BLaER1 (cell line): ENCODE results near the gene MYH7.

Experiments
- H3K27ac ChIP-seq: shearing (Covaris generic); formaldehyde crosslinking; 2 replicates; pipeline ENCODE4 v1.8.1; 2022
- H3K27me3 ChIP-seq: shearing (Covaris generic); formaldehyde crosslinking; 2 replicates; pipeline ENCODE4 v1.8.1; 2022
- H3K36me3 ChIP-seq: shearing (Covaris generic); formaldehyde crosslinking; 2 replicates; pipeline ENCODE4 v1.8.1; 2022
- H3K4me1 ChIP-seq: shearing (Covaris generic); formaldehyde crosslinking; 2 replicates; pipeline ENCODE4 v1.8.1; 2022
- H3K4me2 ChIP-seq: shearing (Covaris generic); formaldehyde crosslinking; 2 replicates; pipeline ENCODE4 v1.8.1; 2022
- H3K4me3 ChIP-seq: shearing (Covaris generic); formaldehyde crosslinking; 2 replicates; pipeline ENCODE4 v1.8.1; 2022
- H3K9ac ChIP-seq: shearing (Covaris generic); formaldehyde crosslinking; 2 replicates; pipeline ENCODE4 v1.8.1; 2022
- H3K9me3 ChIP-seq: shearing (Covaris generic); formaldehyde crosslinking; 2 replicates; pipeline ENCODE4 v1.8.1; 2022
- H4K20me1 ChIP-seq: shearing (Covaris generic); formaldehyde crosslinking; 2 replicates; pipeline ENCODE4 v1.8.1; 2022
- Cebpa-rat ChIP-seq: shearing (Covaris generic); IDR thresholded peaks from 2 replicates; pipeline ENCODE4 v1.8.1; 2022

Gene MYH7

DNA sequence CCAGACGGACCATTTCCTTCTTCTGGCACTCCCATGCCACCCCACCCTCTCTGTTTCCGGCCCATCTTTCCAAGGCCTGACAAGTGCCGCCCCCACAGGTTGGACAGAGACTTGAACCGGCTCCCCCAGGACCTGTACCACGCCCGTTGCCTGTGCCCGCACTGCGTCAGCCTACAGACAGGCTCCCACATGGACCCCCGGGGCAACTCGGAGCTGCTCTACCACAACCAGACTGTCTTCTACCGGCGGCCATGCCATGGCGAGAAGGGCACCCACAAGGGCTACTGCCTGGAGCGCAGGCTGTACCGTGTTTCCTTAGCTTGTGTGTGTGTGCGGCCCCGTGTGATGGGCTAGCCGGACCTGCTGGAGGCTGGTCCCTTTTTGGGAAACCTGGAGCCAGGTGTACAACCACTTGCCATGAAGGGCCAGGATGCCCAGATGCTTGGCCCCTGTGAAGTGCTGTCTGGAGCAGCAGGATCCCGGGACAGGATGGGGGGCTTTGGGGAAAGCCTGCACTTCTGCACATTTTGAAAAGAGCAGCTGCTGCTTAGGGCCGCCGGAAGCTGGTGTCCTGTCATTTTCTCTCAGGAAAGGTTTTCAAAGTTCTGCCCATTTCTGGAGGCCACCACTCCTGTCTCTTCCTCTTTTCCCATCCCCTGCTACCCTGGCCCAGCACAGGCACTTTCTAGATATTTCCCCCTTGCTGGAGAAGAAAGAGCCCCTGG lies 59.8 kb downstream of the MYH7 start:
- Histone ChIP-seq H4K20me1 (no peaks in the 10 kb centered on the region), H3K9ac (no peak overlapping the region), H3K36me3 (no peaks in the 10 kb centered on the region), H3K9me3 (no peaks in the 10 kb centered on the region), H3K27me3 (no peaks in the 10 kb centered on the region), H3K4me2 (no peak overlapping the region), H3K4me3 (no peak overlapping the region), H3K4me1 (peaks cover 49% of the 10 kb centered on the region), H3K27ac (no peak overlapping the region)
- no peak for TF ChIP-seq Cebpa-rat

GRCh38 chr14:23373041-23373440 lies 62.4 kb downstream of the MYH7 start:
- Histone ChIP-seq H3K4me3 (no peak overlapping the region), H3K4me1 (peaks cover 27% of the 10 kb centered on the region), H3K9me3 (no peaks in the 10 kb centered on the region), H4K20me1 (no peaks in the 10 kb centered on the region), H3K9ac (no peak overlapping the region), H3K27ac (no peak overlapping the region), H3K4me2 (no peak overlapping the region), H3K36me3 (no peaks in the 10 kb centered on the region), H3K27me3 (no peaks in the 10 kb centered on the region)
- no peak for TF ChIP-seq Cebpa-rat

- no peaks in the 10 kb centered on the region for H3K27me3 ChIP-seq
- H3K27ac ChIP-seq = no peak within 1 kb of the TSS
- H3K4me2 ChIP-seq = no peak within 1 kb of the TSS
- H3K9me3 ChIP-seq = no peaks in the 10 kb centered on the region
- H3K36me3 ChIP-seq = no peaks in the 10 kb centered on the region
- no peaks in the 10 kb centered on the region for H4K20me1 ChIP-seq
- no peak for TF ChIP-seq Cebpa-rat
- peaks cover 22% of the 10 kb centered on the region for H3K4me1 ChIP-seq
- no peak within 1 kb of the TSS for H3K4me3 ChIP-seq
- no peak within 1 kb of the TSS for H3K9ac ChIP-seq
These were observed 63.0 kb downstream of the MYH7 start, which contains the start of gene IL25 for GRCh38 chr14:23372509-23372908. Gene IL25, plus strand, starts transcription at chr14:23372809.

GRCh38 chr14:23371865-23372264 lies 63.6 kb downstream of the MYH7 start:
- no peaks in the 10 kb centered on the region for H3K27me3 ChIP-seq
- no peak for TF ChIP-seq Cebpa-rat
- no peaks in the 10 kb centered on the region for H3K9me3 ChIP-seq
- H3K9ac ChIP-seq = no peak overlapping the region
- H3K36me3 ChIP-seq = no peaks in the 10 kb centered on the region
- no peak overlapping the region for H3K4me3 ChIP-seq
- H3K27ac ChIP-seq = no peak overlapping the region
- no peaks in the 10 kb centered on the region for H4K20me1 ChIP-seq
- H3K4me1 ChIP-seq = peaks cover 15% of the 10 kb centered on the region
- no peak overlapping the region for H3K4me2 ChIP-seq

DNA sequence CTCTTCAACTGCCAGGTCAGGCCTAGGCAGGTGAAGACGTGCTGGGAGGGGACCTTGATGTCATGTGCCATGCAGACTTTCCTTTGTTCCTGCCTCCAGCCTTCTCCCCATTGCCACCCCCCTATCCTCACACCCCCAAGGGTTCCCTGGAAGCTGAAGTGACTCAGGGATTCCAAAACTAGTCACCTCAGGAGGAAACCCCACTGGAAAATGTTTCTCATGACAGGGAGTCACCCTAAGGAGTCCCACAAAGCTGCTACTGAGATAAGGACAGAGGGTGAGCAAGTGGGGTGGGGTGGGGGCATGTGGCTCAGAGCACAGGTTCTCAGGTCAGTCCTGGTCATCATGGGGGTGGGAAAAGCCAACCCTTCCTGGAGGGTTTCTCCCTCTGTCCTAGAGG lies 65.2 kb downstream of the MYH7 start:
- Histone ChIP-seq H3K9ac (no peak overlapping the region), H3K27ac (no peak overlapping the region), H3K9me3 (peaks cover 7% of the 10 kb centered on the region), H3K36me3 (no peaks in the 10 kb centered on the region), H3K27me3 (peaks cover 9% of the 10 kb centered on the region; the same call in 1 of the 2 replicates), H3K4me1 (no peaks in the 10 kb centered on the region), H4K20me1 (no peaks in the 10 kb centered on the region), H3K4me2 (no peak overlapping the region), H3K4me3 (no peak overlapping the region)
- no peak for TF ChIP-seq Cebpa-rat

DNA sequence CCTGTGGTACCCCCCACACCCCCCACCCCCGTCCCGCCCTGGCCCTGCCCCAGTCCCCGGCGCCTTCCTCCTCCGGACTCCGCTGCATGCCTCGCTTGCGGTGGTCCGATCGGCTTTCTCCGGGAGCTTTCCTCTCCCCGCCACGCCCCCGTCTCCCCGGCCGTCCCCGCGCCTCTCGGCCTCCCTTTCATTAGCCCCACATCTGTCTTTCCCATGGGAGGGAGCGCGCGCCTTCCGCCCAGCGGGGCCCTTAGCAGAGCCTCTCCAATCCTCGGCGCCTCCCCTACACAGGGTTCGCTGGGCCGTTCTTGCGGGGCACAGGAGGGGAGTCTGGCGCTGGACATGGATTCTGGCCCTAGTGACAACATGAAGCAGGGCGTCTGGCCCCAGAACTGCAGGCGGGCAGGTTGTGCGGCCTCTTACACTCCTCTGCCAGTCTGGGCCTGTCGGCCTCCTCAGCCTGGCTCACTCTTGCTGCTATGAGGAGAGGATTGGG lies 69.0 kb downstream of the MYH7 start:
- Histone ChIP-seq H4K20me1 (no peaks in the 10 kb centered on the region), H3K27ac (no peak overlapping the region), H3K36me3 (no peaks in the 10 kb centered on the region), H3K4me2 (no peak overlapping the region), H3K9me3 (peaks cover 10% of the 10 kb centered on the region), H3K27me3 (peaks cover 23% of the 10 kb centered on the region), H3K9ac (no peak overlapping the region), H3K4me3 (no peak overlapping the region), H3K4me1 (peaks cover 10% of the 10 kb centered on the region; the same call in 1 of the 2 replicates)
- no peak for TF ChIP-seq Cebpa-rat

DNA sequence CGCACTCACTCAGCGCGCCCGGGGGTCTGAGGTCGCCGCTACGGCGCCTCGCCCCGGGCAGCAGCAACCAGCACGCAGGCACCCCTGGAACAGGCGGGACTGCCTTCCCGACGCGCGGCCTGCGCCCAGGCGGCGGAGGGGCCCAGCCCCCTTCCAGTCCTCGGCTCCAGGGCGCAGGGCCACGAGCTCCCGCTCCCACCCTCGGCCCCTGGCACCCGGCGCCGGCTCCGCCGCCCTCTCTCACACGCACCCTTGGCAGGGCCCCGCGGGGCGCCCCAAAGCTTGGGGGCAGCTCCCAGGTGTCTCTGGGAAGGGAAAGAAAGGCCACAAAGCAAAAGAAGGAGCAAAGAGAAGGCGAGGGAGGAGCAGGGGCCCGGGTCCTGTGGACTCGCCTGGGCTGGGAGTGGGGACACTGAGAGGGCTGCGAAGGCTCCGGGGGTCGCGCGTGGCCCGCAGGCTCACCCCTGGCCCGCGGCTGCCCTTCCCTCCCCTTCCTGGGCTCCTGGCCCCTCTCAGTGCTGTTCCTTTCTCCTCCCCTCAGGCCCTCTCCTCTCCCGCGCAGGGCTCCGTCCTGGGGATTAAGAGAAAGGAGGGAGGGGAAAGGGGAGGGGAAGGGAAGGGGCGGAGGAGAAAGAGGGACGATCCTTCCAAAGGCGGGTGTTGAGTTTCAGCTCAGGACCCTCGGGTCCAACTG lies 69.6 kb downstream of the MYH7 start:
- H3K4me2 ChIP-seq = no peak overlapping the region
- no peak for TF ChIP-seq Cebpa-rat
- no peaks in the 10 kb centered on the region for H4K20me1 ChIP-seq
- peaks cover 10% of the 10 kb centered on the region for H3K9me3 ChIP-seq
- H3K9ac ChIP-seq = no peak overlapping the region
- peaks cover 23% of the 10 kb centered on the region for H3K27me3 ChIP-seq
- H3K4me3 ChIP-seq = no peak overlapping the region
- peaks cover 10% of the 10 kb centered on the region; the same call in 1 of the 2 replicates for H3K4me1 ChIP-seq
- no peaks in the 10 kb centered on the region for H3K36me3 ChIP-seq
- H3K27ac ChIP-seq = no peak overlapping the region

- Histone ChIP-seq H4K20me1 (no peaks in the 10 kb centered on the region), H3K9ac (no peak within 1 kb of the TSS), H3K36me3 (no peaks in the 10 kb centered on the region), H3K4me1 (peaks cover 10% of the 10 kb centered on the region; the same call in 1 of the 2 replicates), H3K27ac (no peak within 1 kb of the TSS), H3K4me2 (no peak within 1 kb of the TSS), H3K27me3 (peaks cover 23% of the 10 kb centered on the region), H3K9me3 (peaks cover 10% of the 10 kb centered on the region), H3K4me3 (no peak within 1 kb of the TSS)
- no peak for TF ChIP-seq Cebpa-rat
These were observed 70.3 kb downstream of the MYH7 start, which contains the start of gene EFS for GRCh38 chr14:23365036-23365731. Gene EFS, minus strand, starts transcription at chr14:23365172. Its CDS starts 147 bp downstream, at chr14:23365025.

GRCh38 chr14:23364164-23365035 lies 71.1 kb downstream of the MYH7 start:
- H3K4me2 ChIP-seq = no peak overlapping the region
- no peaks in the 10 kb centered on the region for H3K36me3 ChIP-seq
- H3K4me3 ChIP-seq = no peak overlapping the region
- H3K4me1 ChIP-seq = peaks cover 10% of the 10 kb centered on the region; the same call in 1 of the 2 replicates
- no peak overlapping the region for H3K9ac ChIP-seq
- no peaks in the 10 kb centered on the region for H4K20me1 ChIP-seq
- H3K9me3 ChIP-seq = peaks cover 10% of the 10 kb centered on the region
- H3K27me3 ChIP-seq = peaks cover 23% of the 10 kb centered on the region
- no peak for TF ChIP-seq Cebpa-rat
- no peak overlapping the region for H3K27ac ChIP-seq
